GM21619 (cell line): Measurements from ENCODE around the gene IL1RAP.

ENCODE experiments used
- ATAC-seq: cut with Tn5 transposase; IDR thresholded peaks from one replicate; pipeline ENCODE4 v1.9.1; 2021; ENCODE audit not compliant: unreplicated experiment

IL1RAP gene

GRCh38 chr3:190538288-190538687 is 24.4 kb downstream of the IL1RAP start:
- ATAC-seq = no peak

GRCh38 chr3:190539526-190539925 is 25.6 kb downstream of the IL1RAP start:
- ATAC-seq = no peak

GRCh38 chr3:190541008-190541407 is 27.1 kb downstream of the IL1RAP start:
- no peak for ATAC-seq

DNA sequence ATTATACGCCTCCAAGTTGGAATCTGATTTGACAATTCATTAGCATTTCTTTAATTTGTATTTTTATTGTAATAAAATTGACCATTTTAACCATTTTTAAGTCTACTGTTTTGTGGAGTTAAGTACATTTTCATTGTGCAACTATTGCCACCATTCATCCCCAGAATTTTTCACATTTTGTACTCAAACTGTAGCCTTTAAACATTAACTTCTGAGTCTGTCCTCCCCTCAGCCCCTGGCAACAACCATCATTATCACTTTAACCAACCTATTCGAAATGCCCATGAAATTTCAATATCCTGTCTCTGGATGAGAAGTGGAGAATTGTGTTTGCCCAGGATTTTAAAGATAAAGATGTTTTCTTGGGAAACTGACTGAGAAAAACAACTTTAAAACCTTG is 27.7 kb downstream of the IL1RAP start:
- no peak for ATAC-seq

DNA sequence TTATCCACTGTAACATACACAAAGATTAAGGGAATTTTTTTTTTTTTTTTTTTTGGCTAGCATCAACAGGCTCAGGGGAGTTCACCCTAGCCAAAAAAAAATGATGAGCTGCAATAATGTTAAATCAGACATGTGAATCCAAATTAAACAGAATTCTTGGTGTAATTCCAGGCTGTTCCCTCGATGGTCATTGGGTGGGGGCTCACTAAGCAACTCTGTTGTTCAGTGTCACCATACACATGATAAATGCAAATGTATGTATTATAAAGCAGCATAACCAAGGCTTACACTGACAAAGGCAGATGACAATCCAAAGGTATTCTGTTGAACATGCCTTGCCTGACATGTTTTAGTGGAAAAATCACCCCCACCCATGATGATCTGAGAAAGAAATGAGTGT is 29.0 kb downstream of the IL1RAP start:
- ATAC-seq = no peak

GRCh38 chr3:190543671-190544070 is 29.8 kb downstream of the IL1RAP start:
- no peak for ATAC-seq

GRCh38 chr3:190545191-190545590 is 31.3 kb downstream of the IL1RAP start:
- no peak for ATAC-seq

- no peak for ATAC-seq
These were observed 33.1 kb downstream of the IL1RAP start for GRCh38 chr3:190546881-190547510.

DNA sequence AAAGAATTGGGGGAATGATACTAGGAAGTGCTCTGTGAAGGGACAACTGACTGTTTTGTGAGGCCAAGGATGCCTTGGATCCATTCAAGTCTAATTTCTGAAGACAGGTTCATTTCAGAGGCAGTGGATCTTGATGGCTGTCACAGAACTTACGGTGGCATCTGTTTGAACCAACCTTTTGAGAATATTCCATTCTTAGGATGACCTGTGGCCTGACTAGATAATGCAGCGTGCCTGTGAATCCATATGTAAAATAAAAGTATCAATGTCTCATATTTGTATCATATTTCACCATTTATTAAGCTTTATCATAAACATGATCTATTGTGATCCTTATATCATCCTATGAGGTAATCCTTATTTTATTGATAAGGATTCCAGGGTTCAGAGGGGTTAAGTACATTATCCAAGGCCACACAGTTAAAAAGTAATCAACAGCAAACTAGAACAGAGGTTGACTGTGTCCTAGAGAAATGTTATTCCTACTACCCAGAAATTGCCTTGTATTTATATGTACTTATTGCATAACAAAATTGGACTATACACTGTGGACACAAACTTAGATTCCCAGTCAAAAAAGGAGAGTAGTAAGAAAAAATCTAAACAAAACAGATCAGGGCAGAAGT is 34.3 kb downstream of the IL1RAP start:
- ATAC-seq = no peak

- ATAC-seq = no peak
These were observed 38.1 kb downstream of the IL1RAP start for GRCh38 chr3:190552021-190552420.

GRCh38 chr3:190552969-190553759 is 39.3 kb downstream of the IL1RAP start:
- no peak for ATAC-seq

DNA sequence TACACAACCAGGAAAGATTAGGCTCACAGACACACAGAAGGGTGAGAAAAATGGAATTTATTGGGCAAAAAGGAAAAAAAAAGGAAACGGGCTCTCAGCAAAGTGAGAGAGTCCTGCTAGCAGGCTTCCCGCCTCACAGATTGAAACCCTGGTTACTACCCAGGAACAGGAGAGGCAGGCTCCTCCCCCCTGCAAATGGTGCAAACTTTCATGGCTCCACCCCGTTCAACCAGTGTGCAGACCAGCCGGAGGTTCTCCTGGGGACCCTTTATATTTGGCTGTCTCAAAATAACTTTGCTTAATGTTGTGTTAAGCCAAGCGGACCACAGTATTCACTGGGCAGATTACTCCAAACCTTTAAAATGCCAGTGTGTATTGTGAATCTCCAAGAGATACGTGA is 40.3 kb downstream of the IL1RAP start:
- ATAC-seq = no peak

DNA sequence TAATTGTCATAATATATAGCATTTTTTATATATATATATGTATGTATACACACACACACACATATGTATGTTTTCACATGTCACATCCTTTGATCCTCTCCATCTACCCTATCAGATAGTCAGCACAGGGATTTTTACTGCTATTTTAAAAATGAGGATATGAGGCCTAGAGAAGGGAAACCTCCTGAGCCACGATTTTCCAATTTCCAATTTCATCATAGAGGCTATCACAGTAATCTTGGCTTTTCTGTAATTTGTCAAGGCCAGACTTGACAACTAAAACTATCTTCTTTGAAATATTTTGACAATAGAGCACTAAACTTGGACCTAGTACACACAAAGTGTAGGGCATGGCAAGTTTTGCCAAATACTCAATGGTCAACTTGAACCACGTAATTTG is 42.5 kb downstream of the IL1RAP start:
- ATAC-seq = no peak

DNA sequence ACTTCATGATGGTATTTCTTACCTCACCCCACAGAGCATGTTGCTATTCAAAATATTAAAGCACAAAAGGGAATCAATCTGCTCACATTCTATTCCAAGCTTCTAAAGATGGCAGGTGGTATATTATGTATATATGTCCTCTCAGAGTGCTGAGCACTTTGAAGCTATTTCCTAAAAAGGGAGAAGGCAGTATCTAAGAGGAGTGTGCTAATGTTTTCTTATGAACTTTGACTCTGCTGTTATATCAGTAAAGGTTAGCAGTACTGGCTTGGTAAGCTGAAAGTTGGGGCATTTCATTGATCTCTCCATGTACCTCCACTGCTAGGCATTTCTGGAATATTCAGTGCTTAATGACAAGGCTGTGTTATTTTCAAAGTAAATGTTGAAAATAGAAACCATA is 43.4 kb downstream of the IL1RAP start:
- no peak for ATAC-seq

DNA sequence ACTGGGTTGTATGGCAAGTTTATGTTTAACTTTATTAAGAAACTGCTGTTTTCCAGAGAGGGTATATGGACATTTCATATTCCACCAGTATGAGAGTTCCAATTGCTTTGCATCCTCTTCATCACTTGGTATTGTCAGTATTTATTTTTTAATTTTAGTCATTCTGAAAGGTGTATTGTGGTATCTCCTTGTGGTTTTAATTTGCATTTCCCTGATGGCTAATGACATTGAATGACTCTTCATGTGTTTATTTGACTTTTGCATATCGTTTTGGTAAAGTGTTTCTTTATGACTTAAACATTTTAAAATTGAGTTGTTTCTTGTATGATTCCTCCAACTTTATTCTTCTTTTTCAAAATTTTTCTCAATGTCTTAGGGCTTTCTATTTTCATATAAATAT is 44.4 kb downstream of the IL1RAP start:
- no peak for ATAC-seq

- ATAC-seq = no peak
These were observed 44.9 kb downstream of the IL1RAP start for GRCh38 chr3:190558796-190559195.

GRCh38 chr3:190560013-190560895 is 46.4 kb downstream of the IL1RAP start:
- no peak for ATAC-seq

- ATAC-seq = no peak
These were observed 49.1 kb downstream of the IL1RAP start for GRCh38 chr3:190562866-190563510.

DNA sequence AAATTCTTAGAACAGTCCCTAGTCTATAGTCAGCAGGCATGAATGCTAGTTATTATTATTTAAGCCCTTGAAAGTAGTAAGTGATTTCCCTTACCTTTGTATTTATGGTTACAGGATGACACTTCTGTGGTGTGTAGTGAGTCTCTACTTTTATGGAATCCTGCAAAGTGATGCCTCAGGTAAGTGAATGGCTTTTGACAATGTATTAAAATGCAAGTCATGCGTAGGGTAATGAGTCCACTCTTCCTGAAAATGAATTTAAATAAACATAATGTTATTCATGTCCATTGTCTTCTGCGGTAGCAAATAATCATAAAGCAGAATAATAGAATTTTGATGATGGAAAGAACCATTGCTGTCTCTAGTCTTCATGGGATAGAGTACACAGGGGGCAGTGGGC is 50.3 kb downstream of the IL1RAP start:
- no peak for ATAC-seq

- ATAC-seq = no peak
These were observed 52.4 kb downstream of the IL1RAP start for GRCh38 chr3:190566043-190566933.
